ENCODE results near the gene COL8A2.

The COL8A2 gene

DNA sequence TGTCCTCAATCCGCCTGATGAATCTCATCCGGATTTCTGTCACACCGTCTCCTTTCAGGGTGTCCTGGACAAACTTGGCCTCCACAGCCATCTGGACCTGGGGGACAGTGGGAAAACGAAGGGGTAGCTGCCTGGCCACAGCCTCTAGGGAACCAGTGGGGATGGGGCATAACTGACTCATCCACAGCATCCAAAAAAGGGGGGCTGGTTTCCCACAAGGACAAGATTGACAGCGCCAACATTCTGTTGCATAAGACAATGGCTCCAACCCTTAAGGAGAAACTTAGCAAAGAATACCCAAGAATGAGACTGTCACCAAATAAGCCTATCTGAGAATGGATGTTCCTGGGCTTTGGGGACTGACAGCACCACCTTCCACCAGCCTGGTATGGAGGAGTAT, 12.2 kb upstream of the COL8A2 start:
- DNase-seq (ENCODE audit: low read depth in 2 of 2): no peak

DNA sequence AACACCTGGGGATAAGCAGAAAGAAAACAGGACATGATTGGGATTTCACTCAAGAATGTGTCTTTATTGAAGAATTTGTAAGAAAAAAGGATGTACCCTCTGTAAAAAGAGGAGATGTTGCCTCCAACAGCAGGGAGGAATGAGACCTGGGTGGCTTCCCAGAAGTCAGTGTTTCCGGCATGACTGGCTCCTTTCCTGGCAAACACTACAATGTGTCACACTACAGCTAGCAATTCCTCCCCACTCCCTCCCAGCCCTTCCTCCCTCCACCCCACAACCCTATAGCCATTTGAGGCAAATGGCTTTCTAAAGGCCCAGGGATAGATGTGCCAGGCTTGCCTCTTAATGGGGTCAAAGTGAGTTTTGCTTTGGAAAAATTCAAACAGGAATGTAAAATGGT, 11.5 kb upstream of the COL8A2 start:
- no peak for DNase-seq (ENCODE audit: low read depth in 2 of 2)

DNA sequence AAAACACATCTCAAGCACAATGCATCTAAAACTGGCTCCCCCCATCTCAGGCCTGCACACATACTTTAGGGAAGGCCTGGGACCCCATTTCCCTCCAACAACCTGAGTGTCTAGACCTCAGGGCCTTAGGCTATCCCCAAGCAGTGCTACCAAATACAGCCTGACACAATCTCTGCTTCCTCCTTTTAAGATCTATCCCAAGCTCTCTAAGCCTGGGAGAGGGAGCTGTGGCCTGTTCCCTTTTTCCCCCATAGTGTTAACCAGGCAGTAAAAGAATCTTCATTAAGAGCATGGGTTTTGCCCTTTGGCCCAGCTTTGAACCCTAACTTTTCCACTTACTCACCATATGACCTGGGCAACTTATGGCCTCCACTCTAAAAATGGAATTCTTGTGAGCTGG, 10.8 kb upstream of the COL8A2 start:
- no peak for DNase-seq (ENCODE audit: low read depth in 2 of 2)

DNA sequence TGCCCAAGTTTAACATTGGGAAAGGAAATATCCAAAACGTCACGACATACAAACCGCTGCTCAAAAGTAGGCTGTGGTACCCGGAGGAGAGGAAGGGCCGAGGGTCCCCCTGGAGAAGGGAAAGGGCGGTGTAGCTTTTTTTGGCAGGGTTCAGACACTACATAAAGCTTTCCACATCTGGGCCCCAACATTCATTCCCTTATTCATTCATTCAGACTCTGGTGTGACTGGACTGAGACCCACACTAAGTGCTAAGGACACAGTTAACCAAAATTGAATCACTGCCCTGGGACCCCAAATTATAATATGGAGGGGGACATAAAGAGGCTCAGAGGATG, 10.3 kb upstream of the COL8A2 start:
- no peak for DNase-seq (ENCODE audit: low read depth in 2 of 2)

DNA sequence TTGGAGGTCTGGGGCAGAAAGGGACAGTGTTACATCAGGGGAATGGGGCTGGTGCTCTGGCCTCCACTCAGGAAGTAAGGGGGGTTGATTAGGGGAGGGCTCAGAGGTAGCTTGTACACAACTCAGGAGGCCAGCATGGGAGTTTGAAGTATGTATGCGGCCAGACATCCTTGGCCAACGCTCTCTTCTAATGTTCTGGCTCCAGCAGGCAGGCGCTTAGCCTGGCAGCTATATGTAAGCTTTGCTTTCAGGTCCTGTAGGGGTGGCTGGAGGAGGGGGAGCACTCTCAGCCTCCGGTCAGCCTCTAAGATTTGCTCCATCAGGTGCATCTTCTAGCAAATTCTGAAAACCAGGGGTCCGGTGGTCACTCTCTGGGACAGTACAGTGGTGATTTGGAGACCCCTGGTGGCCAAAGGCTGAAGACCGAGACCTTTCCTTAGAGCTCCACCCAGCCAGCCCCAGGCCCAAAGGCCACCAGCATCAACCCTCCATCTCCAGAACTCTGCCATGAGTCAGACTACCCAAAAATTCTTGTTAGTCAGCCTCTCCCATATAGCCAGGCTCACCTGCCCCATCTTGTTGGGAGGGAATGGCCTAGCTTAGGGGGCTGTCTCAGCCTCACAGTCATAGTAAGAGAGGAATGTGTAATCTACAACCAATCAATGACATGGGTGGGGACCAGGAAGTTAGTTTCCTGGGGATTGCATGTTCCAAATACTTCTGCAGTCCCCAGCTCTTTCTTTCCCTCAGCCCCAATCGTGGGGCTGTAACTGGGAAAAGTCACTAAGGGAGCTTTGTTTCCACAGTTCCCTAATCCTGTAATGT, 9.7 kb upstream of the COL8A2 start:
- DNase-seq (ENCODE audit: low read depth in 2 of 2): no peak

DNA sequence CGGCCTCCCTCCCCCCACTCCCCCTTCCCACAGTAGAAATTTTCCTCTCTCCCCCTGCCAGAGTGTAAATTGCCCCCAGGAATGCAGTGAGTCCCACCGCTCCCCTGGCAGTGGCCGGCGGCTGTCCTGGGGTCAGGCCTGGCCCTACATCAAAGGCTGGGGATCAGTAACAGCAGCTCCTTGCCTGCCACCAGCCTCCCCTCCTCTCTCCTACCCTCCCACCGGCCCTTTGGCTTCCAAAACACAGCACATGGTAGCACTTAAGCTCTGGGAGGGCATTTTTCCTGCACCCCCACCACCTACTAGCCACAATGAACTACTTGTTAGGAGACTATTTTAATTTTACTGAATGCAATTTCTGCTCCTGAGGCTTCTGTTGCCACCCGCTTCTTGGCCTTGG, 9.0 kb upstream of the COL8A2 start:
- no peak for DNase-seq (ENCODE audit: low read depth in 2 of 2)

DNA sequence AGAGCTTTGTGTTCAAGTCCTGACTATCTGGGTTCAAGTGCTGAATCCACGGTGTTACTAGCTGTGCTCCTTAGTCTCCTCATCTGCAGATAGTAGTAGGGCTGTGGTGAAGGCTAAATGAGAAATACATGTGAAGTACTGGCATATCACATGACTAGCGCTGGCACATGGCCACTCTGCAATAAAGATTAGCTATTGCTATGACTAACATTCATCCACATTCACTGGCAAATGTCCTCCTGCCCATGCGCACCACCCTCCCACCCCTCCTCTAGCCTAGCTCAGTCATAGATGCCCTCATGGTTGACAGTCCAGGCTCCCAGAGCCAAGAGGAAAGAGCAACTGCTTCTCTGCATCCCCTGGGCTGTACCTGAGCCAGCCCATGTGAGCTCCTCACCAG, 8.5 kb upstream of the COL8A2 start:
- DNase-seq (ENCODE audit: low read depth in 2 of 2): no peak

DNA sequence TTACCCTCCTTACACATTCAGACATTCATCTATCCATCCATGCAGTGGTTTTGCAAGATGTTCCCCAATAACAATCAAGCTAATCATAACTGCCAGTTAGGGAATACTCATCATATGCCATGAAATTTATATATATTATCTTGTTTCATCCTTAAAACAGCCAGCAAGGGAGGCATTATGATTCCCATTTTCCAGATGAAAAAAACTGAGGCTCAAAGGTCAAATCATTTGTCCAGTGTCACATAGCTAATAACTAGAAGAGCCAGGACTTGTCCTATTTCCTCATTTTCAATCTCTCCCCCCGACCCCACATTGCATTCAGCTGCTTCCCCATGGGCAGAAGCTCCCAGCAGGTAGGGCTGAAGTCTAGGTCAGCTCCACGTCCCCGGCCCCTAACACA, 7.0 kb upstream of the COL8A2 start:
- DNase-seq (ENCODE audit: low read depth in 2 of 2): no peak

DNA sequence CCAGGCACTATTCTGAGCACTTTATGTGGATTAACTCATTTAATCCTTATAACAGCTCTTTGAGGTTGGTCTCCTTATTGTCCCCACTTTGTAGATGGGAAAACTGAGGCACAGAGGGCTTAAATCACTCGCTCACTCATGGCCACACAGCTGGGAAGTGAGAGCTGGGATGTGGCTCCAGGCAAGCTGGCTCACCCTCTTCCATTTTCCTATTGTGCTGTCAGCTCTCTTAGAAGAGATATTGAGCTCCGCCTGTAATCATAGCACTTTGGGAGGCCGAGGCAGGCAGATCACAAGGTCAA, 3.8 kb upstream of the COL8A2 start:
- DNase-seq (ENCODE audit: low read depth in 2 of 2): no peak

DNA sequence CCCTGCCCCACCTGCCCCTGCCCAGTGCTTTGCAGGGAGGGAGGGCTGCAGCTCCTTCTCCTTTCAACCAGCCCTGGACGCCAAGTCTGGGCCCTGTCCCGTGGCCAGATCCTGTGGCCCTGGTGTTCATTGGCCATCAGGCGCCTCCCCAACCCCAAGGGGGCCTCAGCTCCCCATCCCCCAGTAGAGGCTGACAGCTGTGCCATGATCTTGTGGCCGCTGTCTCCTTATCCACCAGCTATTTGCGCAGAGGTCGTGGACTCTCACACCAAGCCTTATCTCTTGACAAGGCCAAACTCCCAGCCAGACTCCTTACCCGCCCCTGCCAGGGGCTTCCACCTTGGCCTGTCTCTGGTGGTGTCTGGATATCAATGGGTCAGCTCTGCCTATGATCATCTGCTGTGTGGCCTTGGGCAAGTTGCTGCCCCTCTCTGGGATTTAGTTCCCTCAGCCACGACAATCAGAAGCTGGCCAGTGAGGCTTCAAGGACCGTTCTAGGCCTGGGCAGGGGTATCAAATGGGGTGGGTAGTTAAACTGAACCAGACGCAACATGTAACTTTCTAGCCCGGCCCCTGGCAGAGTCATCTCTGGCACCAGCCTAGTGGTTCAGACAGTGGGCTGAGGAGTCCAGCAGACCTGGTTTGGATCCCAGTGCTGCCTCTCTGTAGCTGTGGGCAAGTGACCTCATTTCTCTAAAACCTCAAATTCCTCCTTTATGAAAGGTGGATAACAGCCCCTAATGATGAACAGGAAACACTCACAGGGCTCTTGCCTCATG, 3.3 kb upstream of the COL8A2 start:
- DNase-seq (ENCODE audit: low read depth in 2 of 2): no peak

DNA sequence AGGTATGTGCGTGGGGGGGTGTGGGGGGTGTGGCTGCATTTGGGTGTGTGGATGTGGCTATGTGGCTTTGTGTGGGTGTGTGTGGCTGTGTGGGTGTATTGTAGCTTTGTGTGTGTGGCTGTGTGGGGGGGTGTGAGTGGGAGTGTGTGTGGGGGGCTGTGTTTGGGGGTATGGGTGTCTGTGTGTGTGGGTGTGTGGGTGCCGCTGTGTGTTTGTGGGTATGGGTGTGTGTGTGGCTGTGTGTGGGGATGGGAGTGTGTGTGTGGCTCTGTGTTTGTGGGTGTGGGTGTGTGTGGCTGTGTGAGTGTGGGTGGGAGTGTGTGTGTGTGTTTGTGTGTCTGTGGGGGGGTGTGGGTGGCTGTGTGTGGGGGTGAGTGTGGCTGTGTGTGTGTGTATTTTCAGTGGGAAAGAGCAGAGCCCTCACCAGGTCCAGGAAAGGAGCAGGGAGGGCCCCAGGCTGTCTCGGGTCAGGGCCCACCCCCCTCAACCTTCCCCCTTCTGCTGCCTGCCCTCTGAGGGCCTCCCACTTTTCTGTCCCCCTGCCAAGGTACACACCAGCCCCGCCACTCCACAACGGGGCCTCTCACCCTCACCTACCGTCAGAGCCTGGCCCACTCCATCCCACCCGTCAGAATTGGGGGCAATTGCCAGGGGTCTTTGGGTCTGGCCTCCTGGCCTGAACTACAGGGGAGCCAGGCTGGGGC, 1.9 kb upstream of the COL8A2 start:
- DNase-seq (ENCODE audit: low read depth in 2 of 2): no peak

DNA sequence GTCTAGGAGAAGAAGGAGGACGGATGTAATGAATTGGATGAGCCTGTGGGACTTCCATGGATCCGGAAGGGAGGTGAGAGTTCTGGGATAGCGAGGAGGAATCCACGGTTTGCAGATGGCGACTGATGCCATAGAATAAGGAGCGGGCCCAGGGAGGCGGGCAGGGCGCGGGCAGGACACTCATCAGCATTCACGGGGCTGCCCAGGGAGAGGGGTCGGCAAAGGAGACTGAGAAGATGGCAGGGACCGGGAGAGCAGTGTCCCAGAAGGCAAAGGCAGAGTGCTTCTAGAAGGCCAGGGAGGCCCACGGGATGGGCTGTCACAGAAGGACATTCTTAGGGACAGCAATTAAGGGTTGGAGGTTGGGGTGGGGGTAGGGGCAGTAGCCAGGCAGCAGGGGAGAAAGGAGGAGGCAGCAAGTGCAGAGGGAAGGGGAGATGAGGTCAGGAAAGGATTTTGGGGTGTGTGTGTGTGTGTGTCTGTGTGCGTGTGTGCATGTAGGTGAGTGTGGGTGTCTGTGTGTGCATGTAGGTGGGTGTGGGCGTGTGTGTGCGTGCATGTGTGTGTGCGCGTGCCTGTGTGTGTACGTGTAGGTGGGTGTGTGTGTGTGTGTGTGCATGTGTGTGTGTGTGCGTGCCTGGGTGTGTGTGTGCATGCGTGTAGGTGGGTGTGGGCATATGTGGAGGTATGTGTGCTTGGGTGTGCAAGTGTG, 1.1 kb upstream of the COL8A2 start:
- DNase-seq (ENCODE audit: low read depth in 2 of 2): no peak

DNA sequence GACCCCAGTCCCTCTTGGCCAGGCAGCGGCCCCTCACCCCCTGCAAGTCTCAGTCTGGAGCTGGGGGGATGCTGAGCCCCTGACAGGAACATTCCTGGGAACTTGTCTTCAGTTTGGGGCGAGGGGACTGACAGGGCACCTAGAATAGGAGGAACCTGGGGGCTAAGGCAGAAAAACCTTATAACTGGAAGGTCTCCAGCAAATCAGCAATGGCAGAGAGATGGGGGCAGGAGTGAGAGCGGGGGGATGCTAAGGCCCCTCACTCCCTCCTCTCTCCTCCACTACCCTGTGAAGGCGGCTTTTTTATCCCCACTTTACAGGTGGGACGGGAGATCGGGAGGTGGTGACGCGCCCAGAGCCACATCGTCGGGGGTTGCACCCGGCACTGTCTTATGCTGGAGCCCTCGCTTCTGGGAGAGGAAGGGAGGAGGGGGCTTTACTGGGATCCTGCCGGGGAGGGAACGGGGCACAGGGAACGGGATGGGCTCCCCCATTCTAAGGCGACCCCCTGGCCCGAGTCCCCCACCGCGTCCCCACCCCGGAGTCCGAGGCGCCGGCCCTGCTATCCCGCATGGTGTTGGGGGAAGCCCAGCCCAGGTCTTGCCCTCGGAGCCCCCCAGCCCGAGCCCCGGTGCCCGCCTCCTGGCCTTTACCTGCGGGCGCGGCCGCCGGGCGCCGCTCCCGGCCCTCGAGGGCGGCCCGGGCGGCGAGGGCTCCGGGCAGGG, 456 bp downstream of the COL8A2 start:
- no peak for DNase-seq (ENCODE audit: low read depth in 2 of 2)

DNA sequence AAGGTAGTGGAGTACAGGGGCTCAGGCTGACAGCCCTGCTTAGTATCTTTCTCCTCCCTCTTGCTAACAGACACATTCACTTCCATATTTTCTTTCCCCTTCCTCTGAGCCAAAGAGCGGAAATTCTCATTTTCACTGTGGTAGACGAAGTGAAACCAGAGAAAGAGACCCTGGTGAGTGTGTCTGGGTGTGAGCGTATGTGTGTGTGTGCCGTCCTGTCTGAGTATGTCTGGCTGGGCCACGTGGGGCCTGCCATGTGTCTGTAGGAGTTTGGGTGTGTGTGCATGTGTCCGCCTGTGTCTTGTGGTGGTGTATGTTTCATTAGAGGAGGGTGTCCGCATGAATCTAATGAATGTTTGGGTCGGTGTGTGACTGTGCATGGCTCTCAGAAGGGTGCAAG, 1.7 kb downstream of the COL8A2 start:
- no peak for DNase-seq (ENCODE audit: low read depth in 2 of 2)

DNA sequence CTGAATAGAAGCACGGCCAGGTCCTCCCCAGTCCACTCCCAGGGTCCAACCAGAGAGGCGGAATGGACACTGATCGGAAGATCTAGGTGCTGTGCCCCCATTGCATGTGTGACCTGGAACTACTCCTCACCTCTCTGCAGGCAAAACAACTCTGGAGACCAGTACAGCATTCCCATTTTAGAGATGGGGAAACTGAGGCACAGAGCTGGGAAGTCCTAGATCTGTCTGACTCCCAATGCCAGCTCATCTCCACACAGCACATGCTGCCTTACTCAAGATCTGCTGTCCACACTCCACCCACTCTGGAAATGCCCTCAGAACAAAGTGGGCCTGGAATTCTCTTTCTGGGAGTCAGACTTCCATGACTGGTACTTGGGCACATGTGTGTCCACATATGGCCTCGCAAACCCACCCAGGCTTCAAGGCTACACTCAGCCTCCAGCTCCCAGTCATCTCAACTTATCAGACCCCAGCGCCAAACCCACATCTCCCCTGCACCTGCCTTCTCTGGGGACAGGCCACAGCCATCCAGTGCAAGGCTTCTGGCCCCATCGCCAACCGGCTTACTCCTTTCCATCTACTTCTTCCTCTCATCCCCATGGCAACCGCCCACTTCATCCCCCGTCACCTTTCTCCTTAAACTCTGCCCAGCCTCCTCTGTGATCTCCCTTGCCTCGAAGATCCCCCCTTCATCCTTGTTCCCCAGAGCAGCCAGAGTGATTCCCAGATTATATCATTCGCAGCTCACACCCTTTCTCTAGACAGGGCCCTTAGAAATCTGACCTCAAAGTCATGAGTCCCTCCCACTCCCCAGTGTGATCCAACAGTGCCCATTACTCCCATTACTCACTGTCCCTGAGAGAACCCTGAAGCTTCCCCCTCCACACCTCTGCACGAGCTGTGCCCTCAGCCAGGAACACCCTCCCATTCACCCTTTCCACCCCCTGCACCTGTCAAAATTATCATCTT, 2.7 kb downstream of the COL8A2 start:
- DNase-seq (ENCODE audit: low read depth in 2 of 2): no peak

DNA sequence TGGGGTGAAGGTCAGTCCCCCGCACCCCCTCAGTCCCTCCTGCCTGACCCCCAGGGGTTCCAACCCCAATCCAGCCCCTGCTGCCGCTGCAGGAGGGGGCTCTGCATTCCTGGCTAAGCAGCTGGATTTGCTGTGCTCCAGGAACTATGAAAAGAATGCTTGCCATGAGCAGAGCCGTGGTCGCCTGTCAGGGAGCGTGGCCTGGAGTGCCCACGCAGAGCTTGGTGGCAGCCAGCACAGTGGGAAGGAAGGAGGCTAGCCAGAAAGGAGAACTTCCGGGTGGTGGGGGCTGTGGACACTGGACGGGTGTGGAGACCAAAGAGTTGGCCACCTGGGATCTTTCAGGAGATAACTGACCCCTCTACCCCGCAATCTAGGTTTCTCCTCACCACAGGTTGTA, 5.6 kb downstream of the COL8A2 start:
- no peak for DNase-seq (ENCODE audit: low read depth in 2 of 2)

DNA sequence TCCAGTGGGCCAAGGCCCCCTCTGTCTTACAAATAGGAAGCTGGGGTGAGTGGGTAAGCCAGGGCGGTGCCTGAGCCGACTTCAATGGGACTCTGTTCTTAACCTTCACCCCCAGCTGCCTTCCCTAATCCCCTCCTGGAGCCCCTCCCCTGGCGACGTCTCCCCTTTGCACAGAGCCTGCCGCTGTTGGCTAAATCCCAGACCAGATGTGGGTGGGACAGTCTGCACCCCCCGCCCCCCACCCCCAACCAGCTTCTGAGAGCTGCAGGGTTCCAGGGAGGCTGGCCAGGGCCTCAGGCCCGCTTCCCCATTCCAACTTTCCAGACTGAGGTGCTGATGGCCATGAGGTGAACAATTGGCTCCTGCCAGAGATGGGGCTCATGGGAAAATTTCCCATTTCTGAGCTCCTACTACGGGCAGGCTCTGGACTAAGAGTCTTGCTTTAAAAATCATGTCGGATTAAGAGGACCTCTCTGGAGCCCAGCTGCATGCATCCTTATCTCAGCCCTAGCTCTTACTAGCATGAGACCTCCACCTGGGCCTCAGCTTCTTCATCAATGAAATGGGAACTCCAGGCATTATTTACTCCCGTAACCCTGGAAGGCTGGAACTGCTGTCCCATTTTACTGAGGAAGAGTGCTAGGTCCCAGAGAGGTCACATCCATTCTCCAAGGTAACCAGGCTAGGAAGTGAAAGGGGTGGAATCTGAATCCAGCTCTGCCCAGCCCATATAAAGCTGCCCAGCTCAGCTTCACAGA, 6.4 kb downstream of the COL8A2 start:
- DNase-seq (ENCODE audit: low read depth in 2 of 2): no peak

DNA sequence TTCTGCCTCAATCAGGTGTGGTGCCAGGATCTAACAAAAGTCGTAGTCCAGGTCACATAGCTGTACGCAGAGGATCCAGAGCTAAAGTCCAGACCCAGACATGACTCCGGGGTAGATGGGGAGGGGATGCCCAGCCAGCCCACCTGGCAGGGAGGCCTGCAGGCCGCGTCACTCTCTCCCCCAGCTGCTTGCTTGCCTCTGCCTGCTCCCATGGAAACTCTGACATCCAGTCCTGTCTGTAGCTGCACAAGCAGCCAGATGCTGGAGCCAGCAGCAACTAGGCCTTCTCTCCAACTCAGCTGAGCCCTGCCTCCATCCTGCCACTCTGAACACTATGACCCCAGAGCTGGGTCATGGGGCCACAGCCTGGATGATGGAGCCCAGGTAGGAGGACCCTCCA, 8.1 kb downstream of the COL8A2 start:
- DNase-seq (ENCODE audit: low read depth in 2 of 2): no peak

DNA sequence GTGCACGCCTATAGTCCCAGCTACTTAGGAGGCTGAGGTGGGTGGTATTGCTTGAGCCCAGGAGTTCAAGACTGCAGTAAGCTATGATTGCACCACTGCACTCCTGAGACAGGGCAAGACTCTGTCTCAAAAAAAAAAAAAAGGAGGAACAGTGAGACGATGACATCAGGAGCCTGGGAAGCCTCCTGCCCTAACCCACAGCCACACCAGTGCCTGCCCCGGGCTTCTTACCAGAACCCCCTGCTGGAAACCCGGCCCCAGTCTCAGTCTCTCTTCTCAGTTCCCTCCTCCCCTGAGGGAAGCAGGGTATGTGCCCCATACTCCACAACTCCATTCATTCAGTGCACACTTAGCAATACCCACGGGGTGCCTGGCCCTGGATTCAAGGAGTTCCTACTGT, 9.1 kb downstream of the COL8A2 start:
- no peak for DNase-seq (ENCODE audit: low read depth in 2 of 2)

DNA sequence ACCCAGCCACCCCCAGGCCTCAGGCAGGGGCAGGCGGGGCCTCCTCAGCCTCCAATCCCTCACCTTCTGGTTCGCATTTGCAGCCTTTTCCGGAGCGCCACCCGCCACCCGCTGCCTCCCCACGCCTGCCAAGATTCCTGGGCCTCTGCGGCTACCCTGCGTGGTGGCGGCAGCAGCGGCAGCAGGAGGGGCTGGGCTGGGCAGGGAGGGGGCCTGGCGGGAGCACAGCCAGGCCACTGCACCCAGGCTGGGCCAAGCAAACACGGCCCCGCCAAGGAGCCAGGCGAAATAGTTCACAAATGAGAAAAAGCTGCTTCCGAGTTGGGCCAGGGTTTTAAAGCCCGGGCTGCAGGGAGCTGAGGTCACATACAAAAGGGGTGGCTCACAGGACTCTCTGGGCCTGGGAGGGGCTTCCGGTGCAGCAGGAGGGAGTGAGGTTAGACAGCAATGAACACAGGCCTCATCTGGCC, 9.8 kb downstream of the COL8A2 start:
- no peak for DNase-seq (ENCODE audit: low read depth in 2 of 2)
